Occipital lobe (tissue), 2 donors: ENCODE data around the gene PKD2L2. TPM values are rescaled to one million over a fixed set of nuclear protein-coding genes. Genes with fewer than 3 reads are reported as not detected.
"Not testable (repeated sequence)": the region's sequence is repeated elsewhere in the genome, so short reads cannot be mapped to it uniquely, and the experiment has no call there.

ENCODE experiments used
- DNase-seq: peaks from one replicate; lab custom pipeline; 2025; lab: John Stamatoyannopoulos, UW
- total RNA-seq: library from RNA; depleted of rRNA; stranded (reverse); fragments of >200 nt; gene quantifications from one replicate; pipeline ENCODE4 v1.2.3, GENCODE V29; 2014

PKD2L2 gene
- total RNA-seq, 1 donor from 2014 or later = not detected

- no peak for DNase-seq
Measured at GRCh38 chr5:137887831-137888230, 1.4 kb upstream of the PKD2L2 start.

- DNase-seq = no peak
Measured at GRCh38 chr5:137888466-137888862, 793 bp upstream of the PKD2L2 start.

- DNase-seq = no peak
Measured at GRCh38 chr5:137890845-137891244, 1.6 kb downstream of the PKD2L2 start.

- no peak for DNase-seq
Measured at GRCh38 chr5:137891849-137892248, 2.6 kb downstream of the PKD2L2 start.

- DNase-seq = no peak
Measured at GRCh38 chr5:137894586-137894985, 5.3 kb downstream of the PKD2L2 start.

GRCh38 chr5:137896560-137896959 lies 7.3 kb downstream of the PKD2L2 start:
- DNase-seq = no peak

GRCh38 chr5:137899493-137899892 lies 10.2 kb downstream of the PKD2L2 start:
- no peak for DNase-seq

GRCh38 chr5:137901011-137901817 lies 12.0 kb downstream of the PKD2L2 start:
- DNase-seq = no peak

- DNase-seq = no peak
Measured at GRCh38 chr5:137902408-137903133, 13.3 kb downstream of the PKD2L2 start.

GRCh38 chr5:137914758-137915157 lies 25.5 kb downstream of the PKD2L2 start:
- DNase-seq = no peak

- no peak for DNase-seq
Measured at GRCh38 chr5:137916923-137917322, 27.7 kb downstream of the PKD2L2 start.

- no peak for DNase-seq
Measured at GRCh38 chr5:137921931-137922330, 32.7 kb downstream of the PKD2L2 start.

GRCh38 chr5:137923856-137924255 lies 34.6 kb downstream of the PKD2L2 start:
- DNase-seq = no peak

GRCh38 chr5:137932800-137933199 lies 43.5 kb downstream of the PKD2L2 start:
- no peak for DNase-seq

- no peak for DNase-seq
Measured at GRCh38 chr5:137933491-137933911, 44.2 kb downstream of the PKD2L2 start.

GRCh38 chr5:137935190-137935589 lies 45.9 kb downstream of the PKD2L2 start:
- no peak for DNase-seq

- DNase-seq = no peak
Measured at GRCh38 chr5:137935694-137936093, 46.4 kb downstream of the PKD2L2 start.

GRCh38 chr5:137937994-137938750 lies 48.9 kb downstream of the PKD2L2 start:
- no peak for DNase-seq

GRCh38 chr5:137938751-137939143 lies 49.5 kb downstream of the PKD2L2 start:
- DNase-seq = no peak

- no peak for DNase-seq
Measured at GRCh38 chr5:137939331-137939730, 50.1 kb downstream of the PKD2L2 start.

GRCh38 chr5:137944280-137944679 lies 55.0 kb downstream of the PKD2L2 start:
- DNase-seq = not testable (repeated sequence)

GRCh38 chr5:137945825-137946224 lies 56.6 kb downstream of the PKD2L2 start:
- no peak for DNase-seq
